WTC11 (cell line): ENCODE measurements around the gene MARS2. TPM values are rescaled to one million over a fixed set of nuclear protein-coding genes. Genes with fewer than 3 reads are reported as not detected.

Experiments used
- ATAC-seq: fragments of 200-7000 bp; cut with Tn5 transposase; 2 replicates; pipeline ENCODE4 v1.10.0; 2021; ENCODE audit warnings: mild to moderate bottlenecking, moderate library complexity
- CTCF ChIA-PET: fragments of 300-600 bp; sonication (Branson Sonifier 250); formaldehyde crosslinking; loops from one replicate; lab custom pipeline; 2021; ENCODE audit warnings: antibody characterized with exemption; lab: Charles Lee
- POLR2A ChIA-PET: fragments of 350-600 bp; sonication (Branson Sonifier 250); formaldehyde crosslinking; loops from one replicate; lab custom pipeline; 2021; ENCODE audit warnings: antibody characterized with exemption; lab: Charles Lee
- DNase-seq: peaks from one replicate; pipeline ENCODE4 v3.0.0; 2021; ENCODE audit warnings: low spot score
- H3K27ac Mint-ChIP-seq: 2 replicates; pipeline ENCODE4 v1.8.0; 2021; ENCODE audit warnings: mixed read lengths
- H3K27me3 Mint-ChIP-seq: 2 replicates; pipeline ENCODE4 v1.8.0; 2021; ENCODE audit warnings: low read depth, mild to moderate bottlenecking, moderate library complexity, mixed read lengths
- H3K36me3 Mint-ChIP-seq: 2 replicates; pipeline ENCODE4 v1.8.0; 2021; ENCODE audit warnings: mixed read lengths
- H3K4me1 Mint-ChIP-seq: 2 replicates; pipeline ENCODE4 v1.8.0; 2022; ENCODE audit warnings: mixed read lengths
- H3K4me3 Mint-ChIP-seq: 2 replicates; pipeline ENCODE4 v1.8.0; 2021; ENCODE audit warnings: mild to moderate bottlenecking, moderate library complexity, mixed read lengths
- H3K9me3 Mint-ChIP-seq: 2 replicates; pipeline ENCODE4 v1.8.0; 2021; ENCODE audit warnings: mixed read lengths
- EMX1 ChIP-seq: fragments of 250-450 bp; sonication (Bioruptor Pico); IDR thresholded peaks from 2 replicates; pipeline ENCODE4 v1.8.0; 2021; ENCODE audit warnings: mild to moderate bottlenecking
- NFATC4 ChIP-seq: fragments of 250-450 bp; sonication (Bioruptor Pico); IDR thresholded peaks from 2 replicates; pipeline ENCODE4 v1.9.0; 2021; ENCODE audit warnings: mild to moderate bottlenecking
- NR2C2 ChIP-seq: sonication (generic); formaldehyde crosslinking; IDR thresholded peaks from 2 replicates; pipeline ENCODE4 v1.8.0; 2022; ENCODE audit warnings: mild to moderate bottlenecking, missing genetic modification reagents
- PRDM15 ChIP-seq: sonication (generic); formaldehyde crosslinking; IDR thresholded peaks from 2 replicates; pipeline ENCODE4 v1.8.0; 2022; ENCODE audit warnings: missing genetic modification reagents
- SMAD3 ChIP-seq: sonication (generic); formaldehyde crosslinking; IDR thresholded peaks from 2 replicates; pipeline ENCODE4 v1.8.0; 2022; ENCODE audit warnings: missing genetic modification reagents, mild to moderate bottlenecking, borderline replicate concordance
- TEAD1 ChIP-seq: sonication (generic); formaldehyde crosslinking; IDR thresholded peaks from 2 replicates; pipeline ENCODE4 v1.8.0; 2022; ENCODE audit warnings: mild to moderate bottlenecking, missing genetic modification reagents
- ZNF425 ChIP-seq: fragments of 250-450 bp; sonication (Bioruptor Pico); conservative IDR thresholded peaks from 2 replicates; pipeline ENCODE4 v1.9.0; 2021; ENCODE audit warnings: mild to moderate bottlenecking
- total RNA-seq: library from RNA; stranded (reverse); gene quantifications from 3 replicates; pipeline ENCODE4 v1.2.3, GENCODE V29; 2021
- TF ChIP-seq, protein P1 (sequence below): sonication (generic); formaldehyde crosslinking; IDR thresholded peaks from 2 replicates; pipeline ENCODE4 v1.8.1; 2022; ENCODE audit warnings: missing genetic modification reagents, borderline replicate concordance
- TF ChIP-seq, protein P2 (sequence below): sonication (generic); formaldehyde crosslinking; IDR thresholded peaks from 2 replicates; pipeline ENCODE4 v1.8.1; 2023; ENCODE audit warnings: mild to moderate bottlenecking, missing genetic modification reagents
- TF ChIP-seq, protein P3 (sequence below): sonication (generic); formaldehyde crosslinking; IDR thresholded peaks from 2 replicates; pipeline ENCODE4 v1.8.1; 2023; ENCODE audit warnings: mild to moderate bottlenecking, missing genetic modification reagents, moderate library complexity

MARS2 gene
- total RNA-seq, 1 experiment from 2014 or later = 32.2 TPM

- TF ChIP-seq SMAD3 (CRISPR knock-in tag) (no peak), ZNF425 (no peak), TEAD1 (CRISPR knock-in tag) (no peak)
These were observed 36.1 kb upstream of the MARS2 start (continued) for GRCh38 chr2:197669077-197669476.

DNA sequence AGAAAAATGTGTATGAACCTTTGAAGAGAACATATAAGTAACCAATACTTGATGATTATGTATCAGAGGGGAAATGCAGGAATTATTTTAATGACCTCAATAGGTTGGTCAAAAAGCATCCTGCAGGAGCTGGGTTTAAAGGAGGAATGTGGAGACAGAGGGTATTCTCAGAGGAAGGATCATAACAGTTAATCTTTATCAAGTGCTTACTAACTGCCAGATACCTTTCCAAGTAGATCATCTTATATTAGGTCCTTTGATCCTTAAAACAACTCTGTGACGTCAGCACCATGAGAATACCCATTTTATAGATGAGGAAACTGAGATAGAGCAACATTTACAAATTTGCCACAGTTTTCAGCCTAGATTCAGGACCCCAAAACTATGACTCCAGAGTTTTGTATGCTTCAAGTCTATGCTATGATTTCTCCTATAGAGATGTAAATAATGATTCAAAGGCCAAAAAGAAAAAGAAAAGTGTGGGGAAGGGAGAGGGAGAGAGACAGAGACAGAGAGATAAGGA, 32.7 kb upstream of the MARS2 start:
- Mint-ChIP-seq H3K4me1 (peaks cover 58% of the 10 kb centered on the region), H3K36me3 (peaks cover 2% of the 10 kb centered on the region), H3K9me3 (peaks cover 3% of the 10 kb centered on the region), H3K4me3 (no peak overlapping the region), H3K27ac (no peak overlapping the region), H3K27me3 (no peaks in the 10 kb centered on the region)
- TF ChIP-seq, protein P1, sequence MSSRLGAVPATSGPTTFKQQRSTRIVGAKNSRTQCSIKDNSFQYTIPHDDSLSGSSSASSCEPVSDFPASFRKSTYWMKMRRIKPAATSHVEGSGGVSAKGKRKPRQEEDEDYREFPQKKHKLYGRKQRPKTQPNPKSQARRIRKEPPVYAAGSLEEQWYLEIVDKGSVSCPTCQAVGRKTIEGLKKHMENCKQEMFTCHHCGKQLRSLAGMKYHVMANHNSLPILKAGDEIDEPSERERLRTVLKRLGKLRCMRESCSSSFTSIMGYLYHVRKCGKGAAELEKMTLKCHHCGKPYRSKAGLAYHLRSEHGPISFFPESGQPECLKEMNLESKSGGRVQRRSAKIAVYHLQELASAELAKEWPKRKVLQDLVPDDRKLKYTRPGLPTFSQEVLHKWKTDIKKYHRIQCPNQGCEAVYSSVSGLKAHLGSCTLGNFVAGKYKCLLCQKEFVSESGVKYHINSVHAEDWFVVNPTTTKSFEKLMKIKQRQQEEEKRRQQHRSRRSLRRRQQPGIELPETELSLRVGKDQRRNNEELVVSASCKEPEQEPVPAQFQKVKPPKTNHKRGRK = no peak
- no peak for TF ChIP-seq EMX1 (CRISPR knock-in tag)
- TF ChIP-seq, protein P2, sequence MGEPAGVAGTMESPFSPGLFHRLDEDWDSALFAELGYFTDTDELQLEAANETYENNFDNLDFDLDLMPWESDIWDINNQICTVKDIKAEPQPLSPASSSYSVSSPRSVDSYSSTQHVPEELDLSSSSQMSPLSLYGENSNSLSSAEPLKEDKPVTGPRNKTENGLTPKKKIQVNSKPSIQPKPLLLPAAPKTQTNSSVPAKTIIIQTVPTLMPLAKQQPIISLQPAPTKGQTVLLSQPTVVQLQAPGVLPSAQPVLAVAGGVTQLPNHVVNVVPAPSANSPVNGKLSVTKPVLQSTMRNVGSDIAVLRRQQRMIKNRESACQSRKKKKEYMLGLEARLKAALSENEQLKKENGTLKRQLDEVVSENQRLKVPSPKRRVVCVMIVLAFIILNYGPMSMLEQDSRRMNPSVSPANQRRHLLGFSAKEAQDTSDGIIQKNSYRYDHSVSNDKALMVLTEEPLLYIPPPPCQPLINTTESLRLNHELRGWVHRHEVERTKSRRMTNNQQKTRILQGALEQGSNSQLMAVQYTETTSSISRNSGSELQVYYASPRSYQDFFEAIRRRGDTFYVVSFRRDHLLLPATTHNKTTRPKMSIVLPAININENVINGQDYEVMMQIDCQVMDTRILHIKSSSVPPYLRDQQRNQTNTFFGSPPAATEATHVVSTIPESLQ (CRISPR knock-in tag) = no peak
- no peak for TF ChIP-seq NFATC4 (CRISPR knock-in tag)
- TF ChIP-seq NR2C2 (CRISPR knock-in tag) = no peak
- ATAC-seq (no peak), DNase-seq (no peak)
- ChIA-PET CTCF (no interaction called here), POLR2A (interaction anchor here (1.3 kb wide), 1 partner anchor 173 kb away, joined by 3 read pairs; the partner anchor contains the start of genes HSPD1 and HSPE1)

- Mint-ChIP-seq H3K36me3 (no peaks in the 10 kb centered on the region), H3K4me3 (no peak overlapping the region), H3K9me3 (no peaks in the 10 kb centered on the region), H3K4me1 (peaks cover 52% of the 10 kb centered on the region), H3K27me3 (no peaks in the 10 kb centered on the region), H3K27ac (peak overlapping the region; percentile 71; the same call in 1 of the 2 replicates)
- TF ChIP-seq PRDM15 (CRISPR knock-in tag) = peak; percentile 69
- TF ChIP-seq, protein P3, sequence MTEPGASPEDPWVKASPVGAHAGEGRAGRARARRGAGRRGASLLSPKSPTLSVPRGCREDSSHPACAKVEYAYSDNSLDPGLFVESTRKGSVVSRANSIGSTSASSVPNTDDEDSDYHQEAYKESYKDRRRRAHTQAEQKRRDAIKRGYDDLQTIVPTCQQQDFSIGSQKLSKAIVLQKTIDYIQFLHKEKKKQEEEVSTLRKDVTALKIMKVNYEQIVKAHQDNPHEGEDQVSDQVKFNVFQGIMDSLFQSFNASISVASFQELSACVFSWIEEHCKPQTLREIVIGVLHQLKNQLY (CRISPR knock-in tag) = no peak
- ChIA-PET CTCF (no interaction called here), POLR2A (no interaction called here)
- ATAC-seq (peak; percentile 40), DNase-seq (no peak)
These were observed 32.1 kb upstream of the MARS2 start for GRCh38 chr2:197673106-197673505.
